Measurements from ENCODE around the gene FSTL4.
"Not testable (repeated sequence)": the region's sequence is repeated elsewhere in the genome, so short reads cannot be mapped to it uniquely, and the experiment has no call there.

The FSTL4 gene

GRCh38 chr5:133202066-133202665 is 410.2 kb downstream of the FSTL4 start:
- no peak for DNase-seq

- no peak for DNase-seq
Observed at GRCh38 chr5:133201310-133201709, 411.0 kb downstream of the FSTL4 start.

GRCh38 chr5:133200256-133200655 is 412.1 kb downstream of the FSTL4 start:
- no peak for DNase-seq

- no peak for DNase-seq
Observed at GRCh38 chr5:133199417-133200178, 412.7 kb downstream of the FSTL4 start.

- DNase-seq: no peak
Observed at GRCh38 chr5:133198511-133198910, 413.8 kb downstream of the FSTL4 start.

GRCh38 chr5:133196441-133197085 is 415.8 kb downstream of the FSTL4 start:
- DNase-seq: no peak

- DNase-seq: no peak
Observed at GRCh38 chr5:133195250-133195649, 417.1 kb downstream of the FSTL4 start.

- no peak for DNase-seq
Observed at GRCh38 chr5:133193794-133194193, 418.5 kb downstream of the FSTL4 start.

- no peak for DNase-seq
Observed at GRCh38 chr5:133192716-133193115, 419.6 kb downstream of the FSTL4 start.

GRCh38 chr5:133189881-133190280 is 422.5 kb downstream of the FSTL4 start:
- no peak for DNase-seq

GRCh38 chr5:133179405-133179804 is 432.9 kb downstream of the FSTL4 start:
- no peak for DNase-seq

GRCh38 chr5:133170756-133171387 is 441.5 kb downstream of the FSTL4 start:
- not testable (repeated sequence) for DNase-seq

GRCh38 chr5:133164759-133165158 is 447.6 kb downstream of the FSTL4 start:
- DNase-seq: no peak

GRCh38 chr5:133163839-133164238 is 448.5 kb downstream of the FSTL4 start:
- DNase-seq: no peak

- DNase-seq: no peak
Observed at GRCh38 chr5:133159543-133159942, 452.8 kb downstream of the FSTL4 start.

- no peak for DNase-seq
Observed at GRCh38 chr5:133155326-133155969, 456.9 kb downstream of the FSTL4 start.

GRCh38 chr5:133154274-133155075 is 457.9 kb downstream of the FSTL4 start:
- DNase-seq: no peak

GRCh38 chr5:133150909-133151544 is 461.3 kb downstream of the FSTL4 start:
- no peak for DNase-seq

GRCh38 chr5:133149345-133149744 is 463.0 kb downstream of the FSTL4 start:
- no peak for DNase-seq

- DNase-seq: no peak
Observed at GRCh38 chr5:133147815-133148567, 464.4 kb downstream of the FSTL4 start.

GRCh38 chr5:133147411-133147810 is 464.9 kb downstream of the FSTL4 start:
- no peak for DNase-seq

All from NCI-H2171 (cell line).